Hepatic stellate cell (primary cell): ENCODE measurements around the gene TEX44.

ENCODE experiments used
- DNase-seq: peaks from one replicate; pipeline ENCODE4 v3.0.0; 2011; ENCODE audit warnings: low spot score

TEX44 gene

DNA sequence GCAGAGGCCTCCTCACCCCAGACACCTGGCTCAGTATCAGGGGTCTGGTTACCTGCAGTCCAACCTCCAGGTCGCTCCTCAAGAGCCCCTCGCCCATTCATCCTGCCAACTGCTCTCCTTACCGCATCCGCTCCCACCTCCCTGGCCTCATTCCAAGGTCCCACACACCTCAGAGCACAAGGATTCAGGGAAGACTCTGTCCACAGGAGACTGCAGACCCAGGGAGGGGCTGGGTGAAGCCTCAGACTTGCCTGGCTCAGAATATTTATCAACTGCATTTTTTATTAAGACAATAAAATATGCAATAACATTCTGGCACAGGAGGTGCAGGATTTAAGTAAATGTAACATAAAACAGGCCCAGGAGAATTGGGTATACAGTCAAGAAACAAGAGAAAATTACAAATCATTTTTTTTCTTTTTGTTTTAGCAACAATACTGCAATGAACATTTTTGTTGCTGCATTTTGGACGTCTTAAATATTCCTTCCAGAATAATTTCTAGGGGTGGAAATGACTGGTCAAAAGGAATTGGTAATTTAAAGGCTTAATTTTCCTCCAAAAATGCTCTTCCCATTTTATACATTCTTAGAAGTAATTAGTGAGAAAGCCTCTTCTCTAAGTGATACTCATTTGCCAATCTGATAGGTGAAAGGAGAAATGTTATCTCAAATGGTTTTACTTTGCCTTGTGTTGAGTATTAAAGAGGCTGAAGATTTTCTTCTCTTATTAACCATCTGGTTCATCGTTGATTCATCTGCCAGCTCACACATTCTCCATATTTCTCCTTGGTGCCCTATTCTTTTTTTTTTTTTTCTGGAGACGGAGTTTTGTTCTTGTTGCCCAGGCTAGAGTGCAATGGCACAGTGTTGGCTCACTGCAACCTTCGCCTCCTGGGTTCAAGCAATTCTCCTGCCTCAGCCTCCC, 42.5 kb downstream of the TEX44 start:
- no peak for DNase-seq

- DNase-seq: peak; percentile 43
Observed at GRCh38 chr2:231640241-231640640, 47.6 kb downstream of the TEX44 start.

DNA sequence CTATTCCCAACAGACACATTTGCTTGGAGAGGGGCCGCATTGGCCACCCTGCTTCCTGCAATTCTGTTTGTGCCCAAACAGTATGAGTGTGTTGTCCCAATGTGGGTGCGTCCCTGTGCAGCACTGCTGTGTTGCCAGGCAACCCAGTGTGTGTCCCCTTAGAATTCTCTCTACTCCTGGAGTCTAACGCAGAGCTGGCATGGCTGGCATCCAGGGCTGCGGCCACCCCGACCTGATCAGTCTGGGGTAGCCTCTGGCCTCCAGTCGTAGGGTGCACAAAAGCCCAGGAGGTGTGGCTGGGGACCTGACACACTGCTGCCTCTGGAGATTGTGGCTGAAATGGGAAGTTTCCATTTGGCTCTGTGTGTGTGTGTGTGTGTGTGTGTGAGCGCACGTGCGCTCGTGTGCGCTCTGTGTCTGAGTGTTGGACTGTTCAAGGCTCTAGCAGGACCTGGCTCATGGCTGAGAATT, 48.0 kb downstream of the TEX44 start:
- DNase-seq: peak; percentile 61

GRCh38 chr2:231642631-231643494, 50.2 kb downstream of the TEX44 start:
- DNase-seq: peak; percentile 96

- DNase-seq: no peak
Observed at GRCh38 chr2:231643495-231643888, 50.8 kb downstream of the TEX44 start.
